Esophagus squamous epithelium (tissue), 5 donors: ENCODE results near the gene CA14. TPM values are rescaled to one million over a fixed set of nuclear protein-coding genes. Genes with fewer than 3 reads are reported as not detected.
A peak's percentile ranks its signal among the peaks of the same experiment; 100 is the strongest.
"Not testable (repeated sequence)": the region's sequence is repeated elsewhere in the genome, so short reads cannot be mapped to it uniquely, and the experiment has no call there.

ENCODE experiments used
- DNase-seq: peaks from one replicate; lab custom pipeline; 2025; lab: John Stamatoyannopoulos, UW
- H3K27ac ChIP-seq, 4 donors: fragments of 200-600 bp; sonication (generic); one replicate each; pipeline ENCODE4 v1.5.1; 2016 to 2019; ENCODE audit warnings: mild to moderate bottlenecking in 1 of 4
- H3K27me3 ChIP-seq, 4 donors: fragments of 200-600 bp; sonication (generic); 1 replicate in 3 of 4; 2 replicates in 1 of 4; pipeline versions ENCODE4 v1.5.1 to v1.6.0; 2017 to 2021; ENCODE audit warnings: antibody characterized with exemption in 1 of 4
- H3K36me3 ChIP-seq, 3 donors: fragments of 200-600 bp; sonication (generic); one replicate each; pipeline ENCODE4 v1.5.1; 2016 to 2019
- H3K4me1 ChIP-seq, 3 donors: fragments of 200-600 bp; sonication (generic); one replicate each; pipeline ENCODE4 v1.5.1; 2017 to 2019
- H3K4me3 ChIP-seq, 4 donors: fragments of 200-600 bp; sonication (generic); 1 replicate in 3 of 4; 2 replicates in 1 of 4; pipeline ENCODE4 v1.5.1; 2016 to 2019; ENCODE audit warnings: mild to moderate bottlenecking in 2 of 4, moderate library complexity in 1 of 4
- H3K9me3 ChIP-seq, 3 donors: fragments of 200-600 bp; sonication (generic); one replicate each; pipeline ENCODE4 v1.5.1; 2016 to 2019
- CTCF ChIP-seq, 6 experiments: fragments of 450-650 bp in 4 of 6; fragments of 200-600 bp in 2 of 6; sonication (generic) in 2 of 6; IDR thresholded peaks; one replicate each; pipeline ENCODE4 v1.5.1; 2016 to 2019; ENCODE audit warnings: antibody characterized with exemption in 6 of 6, mild to moderate bottlenecking in 4 of 6, moderate library complexity in 4 of 6
- POLR2A ChIP-seq, 4 donors: fragments of 450-650 bp; IDR thresholded peaks; one replicate each; pipeline ENCODE4 v1.6.1; 2017; ENCODE audit warnings: antibody characterized with exemption in 4 of 4, mild to moderate bottlenecking in 4 of 4, moderate library complexity in 3 of 4
- WGBS, 2 donors: methylation state at CpG; one replicate each; pipeline ENCODE4 v1.1.5; 2018; 5-methylcytosine and 5-hydroxymethylcytosine counted together
- intact Hi-C: fragments of 100-400 bp; cut with DNase I; formaldehyde crosslinking; loops from one replicate; pipeline ENCODE4 v1.15.0; 2022
- total RNA-seq, 4 donors: library from RNA; depleted of rRNA; stranded (reverse); fragments of >200 nt; gene quantifications; one replicate each; pipeline ENCODE4 v1.1.0, GENCODE V29; 2016
- donor health status: DM: yes; HTN: yes; CAD: no.

Gene CA14
- total RNA-seq, 4 donors from 2014 or later = not detected

DNA sequence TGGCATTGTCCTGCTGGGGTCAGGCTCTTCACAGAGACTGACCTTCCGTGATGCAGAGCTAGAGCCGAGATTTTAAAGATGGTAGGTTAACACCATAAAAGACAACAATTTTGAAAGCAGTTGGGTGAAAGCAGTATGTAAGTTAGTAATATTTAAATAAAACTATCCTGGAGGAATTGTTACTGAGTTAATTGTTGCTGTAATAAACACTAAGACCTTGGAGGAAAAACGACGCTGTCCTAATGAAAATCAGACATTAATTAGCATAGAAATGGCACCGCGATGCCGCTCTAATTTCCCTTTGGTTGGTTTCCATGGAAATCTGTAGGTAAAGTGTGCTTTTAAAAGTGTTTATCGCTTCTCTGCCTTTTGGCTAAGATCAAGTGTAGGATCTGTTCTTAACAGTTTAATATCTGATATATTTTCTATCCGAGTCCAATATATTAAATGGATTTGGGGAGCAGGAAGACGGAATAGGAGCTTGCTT lies 20.9 kb upstream of the CA14 start:
- no peak for DNase-seq
- WGBS, 2 donors = 31 to 41% methylated on average over 9 to 10 of the region's 10 CpGs
- peaks cover 5 to 27% (median 7%) of the 10 kb centered on the region in 3 donors for H3K4me1 ChIP-seq
- H3K27me3 ChIP-seq = no peaks in the 10 kb centered on the region
- no peaks in the 10 kb centered on the region for H3K9me3 ChIP-seq
- H3K4me3 ChIP-seq = peak overlapping the region; percentile 66 to 96 (median 88)
- no peaks in the 10 kb centered on the region for H3K36me3 ChIP-seq
- TF ChIP-seq POLR2A (IDR thresholded peaks at IDR 0.05) (no peak), CTCF (IDR thresholded peaks at IDR 0.05) (no peak)
- peak overlapping the region; percentile 57 to 97 (median 79) for H3K27ac ChIP-seq
- intact Hi-C loops = no loop called here

GRCh38 chr1:150237176-150237575 lies 20.4 kb upstream of the CA14 start:
- H3K9me3 ChIP-seq, H3K4me3 ChIP-seq, intact Hi-C loops, H3K27me3 ChIP-seq, H3K27ac ChIP-seq, DNase-seq, H3K36me3 ChIP-seq: not testable (repeated sequence)
- 76 to 91% methylated on average over 13 of the region's 13 CpGs for WGBS, 2 donors
- H3K4me1 ChIP-seq = peaks cover 5 to 27% (median 7%) of the 10 kb centered on the region in 3 donors

DNA sequence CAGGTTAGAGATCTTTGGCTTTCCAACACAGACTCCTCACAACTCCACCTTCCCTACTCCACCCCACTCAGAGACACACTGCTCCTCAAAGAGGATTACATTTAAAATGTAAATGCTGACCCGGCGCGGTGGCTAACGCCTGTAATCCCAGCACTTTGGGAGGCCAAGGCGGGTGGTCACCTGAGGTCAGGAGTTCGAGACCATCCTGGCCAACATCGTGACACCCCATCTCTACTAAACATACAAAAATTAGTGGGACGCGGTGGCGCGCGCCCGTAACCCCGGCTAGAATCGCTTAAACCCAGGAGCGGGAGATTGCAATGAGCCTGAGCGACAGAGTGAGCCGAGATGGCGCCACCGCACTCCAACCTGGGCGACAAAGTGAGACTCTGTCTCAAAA lies 19.8 kb upstream of the CA14 start:
- intact Hi-C loops = no loop called here
- TF ChIP-seq CTCF (IDR thresholded peaks at IDR 0.05) (no peak), POLR2A (IDR thresholded peaks at IDR 0.05) (no peak)
- H3K4me1 ChIP-seq = peaks cover 5 to 27% (median 7%) of the 10 kb centered on the region in 3 donors
- H3K27ac ChIP-seq = no peak overlapping the region
- DNase-seq = no peak
- H3K27me3 ChIP-seq = no peaks in the 10 kb centered on the region
- H3K36me3 ChIP-seq = no peaks in the 10 kb centered on the region
- WGBS, 2 donors = 92 to 94% methylated on average over 10 to 21 of the region's 21 CpGs
- H3K9me3 ChIP-seq = no peaks in the 10 kb centered on the region
- no peak overlapping the region for H3K4me3 ChIP-seq

DNA sequence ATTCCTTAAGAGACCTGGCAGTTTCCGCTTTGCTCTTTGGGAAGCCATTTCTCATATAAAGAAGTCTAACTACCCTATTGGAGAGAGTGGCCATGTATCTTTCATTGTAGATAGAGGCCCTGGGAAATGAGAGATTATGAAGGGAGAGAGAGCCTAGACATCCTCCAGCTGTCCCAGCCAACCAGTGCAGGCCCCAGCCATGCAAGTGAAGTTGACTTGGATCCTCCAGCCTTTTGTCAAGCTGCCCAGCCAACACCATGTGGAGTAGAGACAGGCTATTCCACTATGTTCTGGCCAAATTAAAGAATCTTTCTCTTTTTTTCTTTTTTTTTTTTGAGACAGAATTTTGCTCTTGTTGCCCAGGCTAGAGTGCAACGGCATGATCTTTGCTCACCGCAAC lies 14.6 kb upstream of the CA14 start:
- intact Hi-C loops = no loop called here
- Histone ChIP-seq H3K27ac (no peak overlapping the region), H3K4me1 (no peaks in the 10 kb centered on the region), H3K27me3 (no peaks in the 10 kb centered on the region), H3K9me3 (no peaks in the 10 kb centered on the region), H3K4me3 (no peak overlapping the region), H3K36me3 (no peaks in the 10 kb centered on the region)
- DNase-seq = no peak
- TF ChIP-seq POLR2A (IDR thresholded peaks at IDR 0.05) (no peak), CTCF (IDR thresholded peaks at IDR 0.05) (no peak)
- 85 to 91% methylated on average over 3 of the region's 3 CpGs for WGBS, 2 donors

DNA sequence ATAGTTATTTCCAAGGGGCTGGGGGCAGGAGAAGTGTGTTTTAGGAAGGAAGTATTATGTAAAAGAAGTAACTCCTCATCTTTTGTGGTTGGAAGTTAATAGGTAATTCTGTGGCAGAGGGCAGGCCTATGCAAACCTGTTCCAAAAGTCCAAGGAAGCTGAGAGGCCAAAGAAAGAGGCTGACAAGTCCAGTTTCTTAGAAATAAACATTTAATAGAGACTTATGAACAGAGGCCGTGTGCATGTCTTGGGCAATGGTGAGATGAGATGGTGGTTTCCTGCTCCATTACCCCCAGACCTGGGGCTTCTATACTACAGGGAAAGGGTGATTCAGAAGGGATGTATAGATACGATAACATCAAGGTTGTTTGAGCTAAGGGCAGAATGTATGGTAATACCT lies 7.6 kb upstream of the CA14 start:
- H3K27me3 ChIP-seq = no peaks in the 10 kb centered on the region
- no peak overlapping the region for H3K4me3 ChIP-seq
- intact Hi-C loops = no loop called here
- H3K27ac ChIP-seq = no peak overlapping the region
- no peak for DNase-seq
- H3K36me3 ChIP-seq = no peaks in the 10 kb centered on the region
- H3K4me1 ChIP-seq = no peaks in the 10 kb centered on the region
- H3K9me3 ChIP-seq = no peaks in the 10 kb centered on the region
- no peak for TF ChIP-seq CTCF (IDR thresholded peaks at IDR 0.05)
- WGBS, 2 donors = 66 to 73% methylated on average over 2 of the region's 2 CpGs

DNA sequence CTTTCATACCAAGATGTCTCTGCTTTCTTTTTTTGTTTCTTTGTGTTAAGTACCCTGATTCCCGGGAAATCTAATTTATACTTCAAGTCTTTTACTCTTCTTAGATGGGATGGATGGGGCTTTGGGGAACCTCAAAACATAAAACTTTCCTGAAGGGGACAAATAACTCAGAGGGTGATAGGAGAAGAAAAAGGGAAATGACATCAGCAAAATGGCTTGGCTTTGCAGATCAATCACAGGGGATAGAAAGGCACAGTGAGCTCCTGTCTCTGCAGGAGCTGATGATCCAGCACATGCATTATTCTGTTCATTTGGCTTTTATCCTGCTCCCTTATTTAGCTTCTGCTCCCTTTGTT lies 1.4 kb upstream of the CA14 start:
- H3K4me3 ChIP-seq = peak overlapping the region in 2 of 4 donors; percentile 17 to 52
- TF ChIP-seq CTCF (IDR thresholded peaks at IDR 0.05) (no peak), POLR2A (IDR thresholded peaks at IDR 0.05) (no peak)
- WGBS, 2 donors = 0% methylated on average over 1 of the region's 1 CpG
- H3K27ac ChIP-seq = peak overlapping the region in 2 of 4 donors; percentile 58 to 70
- intact Hi-C loops = no loop called here
- H3K36me3 ChIP-seq = no peaks in the 10 kb centered on the region
- no peaks in the 10 kb centered on the region for H3K9me3 ChIP-seq
- H3K27me3 ChIP-seq = peaks cover 0 to 23% (median 0%) of the 10 kb centered on the region in 4 donors
- no peak for DNase-seq
- H3K4me1 ChIP-seq = peaks cover 9 to 34% (median 20%) of the 10 kb centered on the region in 3 donors
